ENCODE measurements around the gene RPL28. TPM values are rescaled to one million over a fixed set of nuclear protein-coding genes. Genes with fewer than 3 reads are reported as not detected.

RPL28 gene
- total and polyA plus RNA-seq, 2 donors (not counting 3 experiments of a cell fraction or from before 2014, with no cell fraction given): 1,872 to 3,435 TPM

GRCh38 chr19:55423225-55424005, 37.7 kb downstream of the RPL28 start:
- intact Hi-C loops (cut with micrococcal nuclease): no loop called here
- no peak overlapping the region for H3K9ac ChIP-seq (replicated peaks; ENCODE audit: extremely low read depth, insufficient read depth, low read length)
- H3K27ac ChIP-seq (ENCODE audit: insufficient read depth, low read depth, low read length): no peak overlapping the region
- FAIRE-seq (no peak), DNase-seq (ENCODE audit: low read depth, low spot score) (no peak)
- CTCF ChIA-PET: interaction anchor here (1.6 kb wide), 1 partner anchor 80 kb away, joined by 5 read pairs; no protein-coding TSS in a partner anchor
- H3K9me3 ChIP-seq (replicated peaks; ENCODE audit: control insufficient read depth, insufficient read depth, low read length): no peaks in the 10 kb centered on the region
- no peak overlapping the region for H3K4me2 ChIP-seq (ENCODE audit: insufficient read depth, low read length)
- H3K4me1 ChIP-seq (ENCODE audit: control insufficient read depth, extremely low read depth, insufficient read depth, low read length): no peaks in the 10 kb centered on the region
- H4K20me1 ChIP-seq (replicated peaks; ENCODE audit: control insufficient read depth, extremely low read depth, insufficient read depth, low read length): no peaks in the 10 kb centered on the region
- no peaks in the 10 kb centered on the region for H3K9me1 ChIP-seq (replicated peaks; ENCODE audit: control insufficient read depth, extremely low read depth, insufficient read depth, low read length)
- TF ChIP-seq, protein P1, sequence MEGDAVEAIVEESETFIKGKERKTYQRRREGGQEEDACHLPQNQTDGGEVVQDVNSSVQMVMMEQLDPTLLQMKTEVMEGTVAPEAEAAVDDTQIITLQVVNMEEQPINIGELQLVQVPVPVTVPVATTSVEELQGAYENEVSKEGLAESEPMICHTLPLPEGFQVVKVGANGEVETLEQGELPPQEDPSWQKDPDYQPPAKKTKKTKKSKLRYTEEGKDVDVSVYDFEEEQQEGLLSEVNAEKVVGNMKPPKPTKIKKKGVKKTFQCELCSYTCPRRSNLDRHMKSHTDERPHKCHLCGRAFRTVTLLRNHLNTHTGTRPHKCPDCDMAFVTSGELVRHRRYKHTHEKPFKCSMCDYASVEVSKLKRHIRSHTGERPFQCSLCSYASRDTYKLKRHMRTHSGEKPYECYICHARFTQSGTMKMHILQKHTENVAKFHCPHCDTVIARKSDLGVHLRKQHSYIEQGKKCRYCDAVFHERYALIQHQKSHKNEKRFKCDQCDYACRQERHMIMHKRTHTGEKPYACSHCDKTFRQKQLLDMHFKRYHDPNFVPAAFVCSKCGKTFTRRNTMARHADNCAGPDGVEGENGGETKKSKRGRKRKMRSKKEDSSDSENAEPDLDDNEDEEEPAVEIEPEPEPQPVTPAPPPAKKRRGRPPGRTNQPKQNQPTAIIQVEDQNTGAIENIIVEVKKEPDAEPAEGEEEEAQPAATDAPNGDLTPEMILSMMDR (IDR thresholded peaks at IDR 0.05; ENCODE audit: extremely low read depth in 1 of 2, insufficient read depth in 1 of 2, low read depth in 1 of 2, low read length in 2 of 2): no peak
- TF ChIP-seq, protein P2, sequence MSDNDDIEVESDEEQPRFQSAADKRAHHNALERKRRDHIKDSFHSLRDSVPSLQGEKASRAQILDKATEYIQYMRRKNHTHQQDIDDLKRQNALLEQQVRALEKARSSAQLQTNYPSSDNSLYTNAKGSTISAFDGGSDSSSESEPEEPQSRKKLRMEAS (IDR thresholded peaks at IDR 0.05; ENCODE audit: insufficient read depth, insufficient read length): no peak
- TF ChIP-seq FOS (IDR thresholded peaks at IDR 0.05; ENCODE audit: borderline replicate concordance, insufficient read depth, low read length): no peak
- TF ChIP-seq POLR2A (IDR thresholded peaks at IDR 0.05; ENCODE audit: low read depth, low read length): no peak
- no peak for TF ChIP-seq POLR2AphosphoS5 (IDR thresholded peaks at IDR 0.05; ENCODE audit: insufficient read depth, low read depth, low read length)
- TF ChIP-seq EZH2 (IDR thresholded peaks at IDR 0.05; ENCODE audit: borderline replicate concordance, low read depth, low read length, severe bottlenecking): no peak
- TF ChIP-seq GATA2 (IDR thresholded peaks at IDR 0.05; ENCODE audit: insufficient read depth, insufficient read length, low read depth, low read length): no peak
- TF ChIP-seq JUN (IDR thresholded peaks at IDR 0.05; ENCODE audit: borderline replicate concordance, insufficient read depth, insufficient read length, low read depth): no peak
- TF ChIP-seq MYC (IDR thresholded peaks at IDR 0.05; ENCODE audit: low read depth, low read length): no peak
- no peak overlapping the region for H3K4me3 ChIP-seq (replicated peaks in 1 of 3; ENCODE audit: insufficient read depth in 1 of 3, low read depth in 1 of 3, low read length in 3 of 3)
- H3K79me2 ChIP-seq (ENCODE audit: control insufficient read depth, insufficient read depth, low read length): no peaks in the 10 kb centered on the region
- dilution Hi-C loops (cut with MboI; ENCODE audit: extremely low pct_ligation_motif_present, low sequenced_read_pairs): no loop called here
- BruUV-seq (replicated peaks): no TSS peak
- H2AFZ ChIP-seq (ENCODE audit: low read depth, low read length): no peak overlapping the region
- POLR2A ChIA-PET: no interaction called here
- H3K27me3 ChIP-seq (ENCODE audit: control insufficient read depth in 2 of 2, insufficient read depth in 2 of 2, low read length in 2 of 2): peaks cover 0 to 10% of the 10 kb centered on the region in 2 experiments
- no peaks in the 10 kb centered on the region for H3K36me3 ChIP-seq (ENCODE audit: control insufficient read depth in 2 of 2, extremely low read depth in 1 of 2, insufficient read depth in 2 of 2, low read length in 2 of 2)
